Naive thymus-derived CD4-positive, alpha-beta T cell (primary cell): ENCODE data around the gene LRRC4C. TPM values are rescaled to one million over a fixed set of nuclear protein-coding genes. Genes with fewer than 3 reads are reported as not detected.

Experiments
- ATAC-seq: fragments of 150-1000 bp; cut with Tn5 transposase; 2 replicates; pipeline ENCODE4 v1.10.0; 2021; ENCODE audit warnings: mild to moderate bottlenecking, moderate library complexity
- CTCF ChIA-PET: fragments of 350-600 bp; sonication (Branson Sonifier 250); formaldehyde crosslinking; loops from one replicate; lab custom pipeline; 2021; ENCODE audit warnings: antibody characterized with exemption; lab: Charles Lee
- POLR2A ChIA-PET: fragments of 350-600 bp; sonication (Branson Sonifier 250); formaldehyde crosslinking; loops from one replicate; lab custom pipeline; 2021; ENCODE audit warnings: antibody characterized with exemption, inconsistent platforms; lab: Charles Lee
- DNase-seq, 9 donors: peaks; one replicate each; pipeline versions ENCODE4 v3.0.0 to v3.0.0-alpha.2; 2020 to 2022; ENCODE audit warnings: mixed read lengths in 1 of 9
- H3K27ac ChIP-seq: one replicate; pipeline ENCODE4 v1.7.0; 2013; ENCODE audit warnings: mild to moderate bottlenecking, low read depth, low read length, moderate library complexity
- H3K27me3 ChIP-seq, 2 donors: one replicate each; pipeline ENCODE4 v1.7.0; 2013; ENCODE audit warnings: low read length in 2 of 2, mild to moderate bottlenecking in 2 of 2, moderate library complexity in 2 of 2; ENCODE audit not compliant: control insufficient read depth in 2 of 2, insufficient read depth in 2 of 2
- H3K36me3 ChIP-seq, 3 experiments: 1 replicate in 2 of 3; 2 replicates in 1 of 3; pipeline ENCODE4 v1.7.0; 2013; ENCODE audit warnings: low read length in 3 of 3, mild to moderate bottlenecking in 3 of 3, moderate library complexity in 1 of 3; ENCODE audit not compliant: insufficient read depth in 3 of 3, control insufficient read depth in 2 of 3
- H3K4me1 ChIP-seq, 2 donors: one replicate each; pipeline ENCODE4 v1.7.0; 2013; ENCODE audit warnings: low read length in 2 of 2, mild to moderate bottlenecking in 2 of 2, moderate library complexity in 1 of 2; ENCODE audit not compliant: control insufficient read depth in 2 of 2, insufficient read depth in 2 of 2
- H3K4me3 ChIP-seq: 2 replicates; pipeline ENCODE4 v1.7.0; 2013; ENCODE audit warnings: mild to moderate bottlenecking, low read length
- H3K9me3 ChIP-seq, 3 experiments: 1 replicate in 2 of 3; 2 replicates in 1 of 3; pipeline ENCODE4 v1.7.0; 2013; ENCODE audit warnings: low read length in 3 of 3; ENCODE audit not compliant: control insufficient read depth in 2 of 3
- H3K27ac Mint-ChIP-seq, 9 donors: one replicate each; pipeline ENCODE4 v1.8.0; 2020 to 2022; ENCODE audit warnings: mixed read lengths in 9 of 9, mild to moderate bottlenecking in 8 of 9, moderate library complexity in 5 of 9, inconsistent platforms in 2 of 9
- H3K27me3 Mint-ChIP-seq, 5 donors: one replicate each; pipeline ENCODE4 v1.8.0; 2021 to 2022; ENCODE audit warnings: mixed read lengths in 5 of 5, mild to moderate bottlenecking in 1 of 5
- H3K36me3 Mint-ChIP-seq, 5 donors: one replicate each; pipeline ENCODE4 v1.8.0; 2020 to 2022; ENCODE audit warnings: mixed read lengths in 5 of 5, mild to moderate bottlenecking in 3 of 5, inconsistent platforms in 1 of 5
- H3K4me1 Mint-ChIP-seq, 7 donors: one replicate each; pipeline ENCODE4 v1.8.0; 2020 to 2022; ENCODE audit warnings: mixed read lengths in 7 of 7, mild to moderate bottlenecking in 3 of 7, inconsistent platforms in 1 of 7
- H3K4me3 Mint-ChIP-seq, 10 donors: one replicate each; pipeline ENCODE4 v1.8.0; 2020 to 2022; ENCODE audit warnings: mild to moderate bottlenecking in 10 of 10, mixed read lengths in 10 of 10, moderate library complexity in 6 of 10, inconsistent platforms in 2 of 10
- H3K9me3 Mint-ChIP-seq, 11 donors: one replicate each; pipeline ENCODE4 v1.8.0; 2020 to 2022; ENCODE audit warnings: mixed read lengths in 11 of 11, mild to moderate bottlenecking in 4 of 11, inconsistent platforms in 1 of 11, moderate library complexity in 1 of 11
- intact Hi-C, 2 donors: fragments of 100-400 bp; cut with micrococcal nuclease; formaldehyde crosslinking; loops; one replicate each; pipeline ENCODE4 v1.15.1; 2023
- polyA plus RNA-seq, 2 donors: library from polyadenylated mRNA; unstranded; fragments of 300-500 nt; fragmentation: Illumina TruSeq; gene quantifications; one replicate each; pipeline ENCODE4 v1.2.3, GENCODE V29; 2021
- total RNA-seq, 6 experiments: library from RNA in 5 of 6; stranded (reverse) in 5 of 6; gene quantifications; 1 replicate in 5 of 6; 2 replicates in 1 of 6; pipeline ENCODE4 v1.2.3 and lab custom pipeline; 2021 to 2026

The LRRC4C gene
- total and polyA plus RNA-seq, 7 experiments from 2014 or later: not detected

DNA sequence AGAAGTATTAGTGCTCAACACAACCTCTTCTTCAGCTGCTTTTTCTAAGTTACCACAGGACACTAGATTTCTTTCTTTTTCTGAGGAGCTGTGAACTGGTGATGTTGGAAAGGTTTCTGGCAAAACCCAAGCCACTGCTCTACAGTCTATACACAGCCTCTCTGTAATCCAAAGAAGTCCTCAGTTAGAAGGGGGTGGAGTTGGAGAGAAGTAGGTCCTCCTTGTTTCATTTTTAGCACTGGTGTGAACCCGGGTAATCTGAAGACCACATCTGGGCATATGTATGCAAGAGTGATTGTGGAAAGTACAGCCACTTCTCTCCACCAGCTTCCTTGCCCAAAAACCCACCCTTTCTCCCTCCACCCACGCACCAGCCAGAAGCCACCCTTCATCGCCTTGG, 1168.1 kb downstream of the LRRC4C start:
- ChIA-PET POLR2A (no interaction called here), CTCF (no interaction called here)
- Histone ChIP-seq H3K9me3 (no peaks in the 10 kb centered on the region), H3K4me1 (no peaks in the 10 kb centered on the region), H3K27me3 (no peaks in the 10 kb centered on the region), H3K4me3 (no peak overlapping the region), H3K36me3 (no peaks in the 10 kb centered on the region), H3K27ac (no peak overlapping the region)
- ATAC-seq (no peak), DNase-seq (no peak)
- H3K9me3 Mint-ChIP-seq: peaks cover 0 to 10% (median 4%) of the 10 kb centered on the region in 11 donors
- H3K4me3 Mint-ChIP-seq: peak overlapping the region in 1 of 10 donors; percentile 42
- H3K4me1 Mint-ChIP-seq: peaks cover 0 to 18% (median 8%) of the 10 kb centered on the region in 7 donors
- no peak overlapping the region for H3K27ac Mint-ChIP-seq
- intact Hi-C loops: no loop called here
- H3K27me3 Mint-ChIP-seq: peaks cover 14 to 26% (median 22%) of the 10 kb centered on the region in 5 donors
- H3K36me3 Mint-ChIP-seq: peaks cover 0 to 6% (median 0%) of the 10 kb centered on the region in 5 donors

DNA sequence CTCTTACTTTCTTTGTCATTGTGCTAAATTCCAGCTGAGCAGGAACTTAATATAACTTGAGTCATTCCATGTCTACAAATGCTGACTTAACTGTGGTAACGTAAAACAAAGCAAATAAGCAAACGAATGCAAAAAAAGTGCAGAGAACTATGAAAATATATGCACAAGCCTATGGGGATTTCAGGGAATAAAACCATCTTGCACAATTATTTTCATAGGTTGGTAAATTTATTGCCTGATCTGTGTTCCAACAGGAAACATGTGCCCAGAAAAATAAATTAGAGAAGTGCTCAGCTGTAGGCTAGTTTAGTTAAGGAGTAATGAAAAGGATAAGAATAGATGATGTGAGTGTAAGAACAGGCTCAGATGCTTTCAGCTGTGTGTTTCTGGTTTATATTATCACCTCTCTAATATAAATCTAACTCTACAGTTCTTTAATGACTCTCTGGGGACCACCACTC, 1169.3 kb downstream of the LRRC4C start:
- Histone ChIP-seq H3K27ac (no peak overlapping the region), H3K27me3 (no peaks in the 10 kb centered on the region), H3K4me1 (no peaks in the 10 kb centered on the region), H3K4me3 (no peak overlapping the region), H3K9me3 (no peaks in the 10 kb centered on the region), H3K36me3 (no peaks in the 10 kb centered on the region)
- peaks cover 0 to 18% (median 8%) of the 10 kb centered on the region in 7 donors for H3K4me1 Mint-ChIP-seq
- H3K36me3 Mint-ChIP-seq: peaks cover 0 to 6% (median 0%) of the 10 kb centered on the region in 5 donors
- H3K4me3 Mint-ChIP-seq: no peak overlapping the region
- ATAC-seq (no peak), DNase-seq (no peak)
- intact Hi-C loops: no loop called here
- CTCF ChIA-PET: no interaction called here
- H3K27ac Mint-ChIP-seq: no peak overlapping the region
- H3K27me3 Mint-ChIP-seq: peaks cover 14 to 26% (median 22%) of the 10 kb centered on the region in 5 donors
- POLR2A ChIA-PET: no interaction called here
- peaks cover 0 to 10% (median 0%) of the 10 kb centered on the region in 11 donors for H3K9me3 Mint-ChIP-seq

DNA sequence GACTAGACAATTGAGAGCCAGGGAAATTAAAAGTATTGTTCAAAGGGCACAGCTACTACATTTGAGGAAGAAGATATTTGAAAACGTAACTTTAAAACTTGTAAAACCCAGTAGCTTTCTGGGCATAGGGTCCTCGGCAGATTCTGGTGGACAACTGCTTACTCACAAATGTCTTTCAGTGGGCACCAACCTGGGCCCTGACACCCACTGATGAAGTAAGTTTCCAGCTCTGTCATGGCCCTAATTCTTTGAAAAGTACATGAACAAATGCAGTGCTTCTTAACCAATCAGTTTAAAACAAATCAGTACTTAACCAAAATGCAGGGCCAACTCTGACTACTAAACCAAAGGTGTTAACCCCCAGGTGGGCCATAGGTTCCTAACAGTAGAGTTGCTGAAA, 1170.1 kb downstream of the LRRC4C start:
- Histone ChIP-seq H3K27ac (no peak overlapping the region), H3K4me3 (no peak overlapping the region), H3K36me3 (no peaks in the 10 kb centered on the region), H3K9me3 (no peaks in the 10 kb centered on the region), H3K4me1 (no peaks in the 10 kb centered on the region), H3K27me3 (no peaks in the 10 kb centered on the region)
- intact Hi-C loops: no loop called here
- DNase-seq (no peak), ATAC-seq (no peak)
- Mint-ChIP-seq H3K9me3 (peaks cover 0 to 10% (median 1%) of the 10 kb centered on the region in 11 donors), H3K4me1 (peaks cover 0 to 18% (median 8%) of the 10 kb centered on the region in 7 donors), H3K36me3 (peaks cover 0 to 6% (median 0%) of the 10 kb centered on the region in 5 donors), H3K27ac (no peak overlapping the region), H3K27me3 (peaks cover 14 to 26% (median 22%) of the 10 kb centered on the region in 5 donors), H3K4me3 (no peak overlapping the region)
- ChIA-PET POLR2A (no interaction called here), CTCF (no interaction called here)

DNA sequence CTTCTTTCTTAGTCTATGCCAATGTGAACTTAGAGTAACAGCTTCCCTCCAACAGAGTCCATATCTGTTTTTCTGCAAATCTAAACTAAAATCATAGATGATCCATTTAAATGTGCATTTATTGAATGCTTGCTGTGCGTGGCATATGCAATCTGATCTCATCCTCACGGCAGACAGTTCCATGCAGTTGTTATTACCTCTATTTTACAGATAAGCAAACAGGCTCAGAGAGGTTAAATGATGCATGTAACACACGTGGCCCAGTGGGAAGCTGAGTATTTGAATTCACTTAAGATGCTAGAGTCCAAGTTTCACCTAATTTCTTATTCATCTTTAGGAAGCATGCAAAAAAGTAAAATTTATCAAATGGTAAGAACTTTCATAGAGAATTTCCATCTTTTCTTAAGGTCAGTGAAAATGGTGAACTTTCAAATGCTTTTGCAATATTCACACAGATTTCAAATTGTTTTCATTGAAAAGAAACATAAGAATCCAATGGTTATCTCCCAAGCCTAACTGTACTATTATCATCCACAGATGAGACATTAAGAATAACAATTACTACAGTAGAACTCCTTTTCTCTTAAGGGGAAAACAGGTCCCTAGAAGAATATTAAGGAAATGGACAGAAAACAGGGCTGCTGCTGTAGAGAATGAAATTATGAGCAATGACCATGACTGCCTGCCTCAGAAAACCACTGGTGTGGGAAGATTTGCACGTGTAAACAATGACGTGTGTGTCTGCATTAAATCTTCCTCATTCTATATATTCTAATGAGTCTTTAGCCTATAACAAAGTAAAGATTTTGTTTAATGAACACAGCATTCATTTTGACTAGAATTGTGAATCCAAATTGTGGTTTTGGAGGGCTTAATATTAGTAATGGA, 1171.3 kb downstream of the LRRC4C start:
- H3K27me3 Mint-ChIP-seq: peaks cover 4 to 16% (median 13%) of the 10 kb centered on the region in 5 donors
- peaks cover 0 to 10% (median 2%) of the 10 kb centered on the region in 11 donors for H3K9me3 Mint-ChIP-seq
- H3K4me1 Mint-ChIP-seq: peaks cover 0 to 11% (median 0%) of the 10 kb centered on the region in 7 donors
- Histone ChIP-seq H3K4me3 (no peak overlapping the region), H3K27ac (no peak overlapping the region), H3K36me3 (no peaks in the 10 kb centered on the region), H3K4me1 (no peaks in the 10 kb centered on the region), H3K9me3 (no peaks in the 10 kb centered on the region), H3K27me3 (no peaks in the 10 kb centered on the region)
- intact Hi-C loops: no loop called here
- ChIA-PET CTCF (no interaction called here), POLR2A (no interaction called here)
- H3K27ac Mint-ChIP-seq: no peak overlapping the region
- no peak for DNase-seq
- no peak for ATAC-seq
- H3K36me3 Mint-ChIP-seq: peaks cover 0 to 6% (median 0%) of the 10 kb centered on the region in 5 donors
- H3K4me3 Mint-ChIP-seq: no peak overlapping the region

DNA sequence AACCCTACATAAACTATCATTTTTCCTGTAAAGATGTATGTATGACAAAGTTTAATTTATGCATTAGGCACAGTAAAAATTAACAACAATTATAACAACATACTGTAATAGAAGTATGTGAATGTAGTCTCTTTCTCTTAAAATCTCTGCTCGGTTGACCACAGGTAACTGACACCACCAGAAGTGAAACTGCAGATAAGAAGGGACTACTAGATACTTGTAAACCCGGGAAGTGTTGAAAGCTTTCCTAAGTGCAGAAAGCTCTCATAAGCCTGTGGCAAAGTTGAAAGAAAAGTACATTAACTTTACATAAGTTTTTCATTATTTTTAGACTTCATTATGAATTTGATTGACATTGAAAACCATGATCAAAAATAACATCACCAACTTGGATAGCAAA, 1173.3 kb downstream of the LRRC4C start:
- Histone ChIP-seq H3K27ac (no peak overlapping the region), H3K9me3 (no peaks in the 10 kb centered on the region), H3K4me3 (no peak overlapping the region), H3K36me3 (no peaks in the 10 kb centered on the region), H3K4me1 (no peaks in the 10 kb centered on the region), H3K27me3 (no peaks in the 10 kb centered on the region)
- DNase-seq (no peak), ATAC-seq (no peak)
- Mint-ChIP-seq H3K36me3 (no peaks in the 10 kb centered on the region), H3K9me3 (peaks cover 0 to 10% (median 2%) of the 10 kb centered on the region in 11 donors), H3K4me3 (no peak overlapping the region), H3K4me1 (no peaks in the 10 kb centered on the region), H3K27ac (no peak overlapping the region), H3K27me3 (peaks cover 0 to 6% (median 0%) of the 10 kb centered on the region in 5 donors)
- intact Hi-C loops: no loop called here
- CTCF ChIA-PET: no interaction called here
- POLR2A ChIA-PET: no interaction called here

DNA sequence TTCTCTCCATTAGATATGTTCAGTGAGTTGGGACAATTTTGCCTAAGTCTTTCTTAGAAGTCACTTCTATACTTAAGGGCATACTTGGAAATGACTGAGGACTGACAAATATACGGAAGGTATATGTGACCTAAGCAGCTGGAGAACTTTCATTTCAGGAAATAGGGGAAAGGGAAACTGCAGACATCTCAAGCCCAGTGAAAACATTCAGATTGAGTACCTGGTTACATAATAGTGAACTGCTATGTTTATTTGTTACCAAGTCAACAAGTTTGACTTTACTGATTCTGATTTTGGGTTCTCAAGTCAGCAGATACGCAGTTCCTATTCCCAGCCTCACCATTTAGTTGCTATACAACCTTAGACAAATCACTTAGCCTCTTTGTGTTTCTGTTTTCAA, 1173.9 kb downstream of the LRRC4C start:
- H3K9me3 Mint-ChIP-seq: peaks cover 0 to 10% (median 2%) of the 10 kb centered on the region in 11 donors
- ChIA-PET POLR2A (no interaction called here), CTCF (no interaction called here)
- DNase-seq (no peak), ATAC-seq (no peak)
- H3K36me3 Mint-ChIP-seq: no peaks in the 10 kb centered on the region
- Histone ChIP-seq H3K27me3 (no peaks in the 10 kb centered on the region), H3K27ac (no peak overlapping the region), H3K4me1 (no peaks in the 10 kb centered on the region), H3K4me3 (no peak overlapping the region), H3K36me3 (no peaks in the 10 kb centered on the region), H3K9me3 (no peaks in the 10 kb centered on the region)
- no peak overlapping the region for H3K4me3 Mint-ChIP-seq
- peaks cover 0 to 3% (median 0%) of the 10 kb centered on the region in 5 donors for H3K27me3 Mint-ChIP-seq
- no peaks in the 10 kb centered on the region for H3K4me1 Mint-ChIP-seq
- no peak overlapping the region for H3K27ac Mint-ChIP-seq
- intact Hi-C loops: no loop called here
